ENCODE measurements around the gene AFF1. TPM values are rescaled to one million over a fixed set of nuclear protein-coding genes. Genes with fewer than 3 reads are reported as not detected.

Gene AFF1
- total and polyA plus RNA-seq, 4 donors = 7.2 to 42.8 (median 21.5) TPM

- TF ChIP-seq CTCF (IDR thresholded peaks at IDR 0.05; ENCODE audit: low read depth, low read length, missing input control) (peak; percentile 63), GABPA (IDR thresholded peaks at IDR 0.05 in 1 of 2, conservative IDR thresholded peaks at IDR 0.05 in 1 of 2) (no peak), YY1 (IDR thresholded peaks at IDR 0.05) (no peak)
Measured at GRCh38 chr4:87093443-87094123, 158.8 kb downstream of the AFF1 start (continued).

GRCh38 chr4:87097075-87097474 is 162.3 kb downstream of the AFF1 start:
- H3K36me3 ChIP-seq (ENCODE audit: control insufficient read depth in 4 of 4, insufficient read depth in 3 of 4, low read depth in 1 of 4, low read length in 3 of 4) = peaks cover 0 to 11% (median 4%) of the 10 kb centered on the region in 4 donors
- DNase-seq (ENCODE audit: low spot score) = peak; percentile 49
- TF ChIP-seq YY1 (IDR thresholded peaks at IDR 0.05) = no peak
- no peak for TF ChIP-seq REST (IDR thresholded peaks at IDR 0.05)
- no peak for TF ChIP-seq HNF4A (conservative IDR thresholded peaks at IDR 0.05)
- TF ChIP-seq ZBTB33 (IDR thresholded peaks at IDR 0.05) = no peak
- TF ChIP-seq HNF4G (IDR thresholded peaks at IDR 0.05) = no peak
- TF ChIP-seq MAX (IDR thresholded peaks at IDR 0.05) = no peak
- no peak for TF ChIP-seq RAD21 (IDR thresholded peaks at IDR 0.05)
- no peak for TF ChIP-seq CTCF (IDR thresholded peaks at IDR 0.05; ENCODE audit: low read depth, low read length, missing input control)
- no peak for TF ChIP-seq FOXA1 (IDR thresholded peaks at IDR 0.05)
- no peak for TF ChIP-seq TAF1 (conservative IDR thresholded peaks at IDR 0.05)
- TF ChIP-seq EGR1 (IDR thresholded peaks at IDR 0.05; ENCODE audit: low read depth in 2 of 2) = no peak
- no peak for TF ChIP-seq JUND (IDR thresholded peaks at IDR 0.05)
- no peak for TF ChIP-seq ATF3 (IDR thresholded peaks at IDR 0.05)
- TF ChIP-seq NR2F2 (IDR thresholded peaks at IDR 0.05) = no peak
- H3K9me3 ChIP-seq (ENCODE audit: control insufficient read depth in 4 of 4, low read length in 3 of 4) = no peaks in the 10 kb centered on the region
- H3K4me1 ChIP-seq (ENCODE audit: control insufficient read depth in 4 of 4, insufficient read depth in 4 of 4, low read length in 3 of 4) = peaks cover 0 to 12% (median 9%) of the 10 kb centered on the region in 4 donors
- no peak overlapping the region for H3K27ac ChIP-seq (ENCODE audit: low read depth in 1 of 2, low read length in 2 of 2)
- WGBS = 75% methylated on average over 4 of the region's 4 CpGs
- H3K27me3 ChIP-seq (ENCODE audit: control insufficient read depth in 4 of 4, insufficient read depth in 4 of 4, low read length in 3 of 4) = no peaks in the 10 kb centered on the region
- H3K9ac ChIP-seq (ENCODE audit: low read depth in 1 of 2, low read length in 2 of 2) = no peak overlapping the region
- no peak overlapping the region for H3K4me3 ChIP-seq (ENCODE audit: low read depth in 1 of 3, low read length in 3 of 3)

Measured in liver (tissue), 9 donors.